Activated naive CD8-positive, alpha-beta T cell treated with anti-CD3 and anti-CD28 coated beads, Interleukin-2, amount 10 ng/mL, durations not matched to agents 7 days and 5 days (primary cell): ENCODE measurements around the gene ADSS1. TPM values are rescaled to one million over a fixed set of nuclear protein-coding genes. Genes with fewer than 3 reads are reported as not detected.
A peak's percentile ranks its signal among the peaks of the same experiment; 100 is the strongest.
"Not testable (repeated sequence)": the region's sequence is repeated elsewhere in the genome, so short reads cannot be mapped to it uniquely, and the experiment has no call there.

Experiments
- ATAC-seq: fragments of 150-1000 bp; cut with Tn5 transposase; one replicate; pipeline ENCODE4 v1.10.0; 2021; ENCODE audit warnings: low read depth, moderate library complexity
- POLR2A ChIA-PET: fragments of 350-600 bp; sonication (Branson Sonifier 250); formaldehyde crosslinking; loops from one replicate; lab custom pipeline; 2021; ENCODE audit warnings: antibody characterized with exemption; lab: Charles Lee
- DNase-seq: peaks from one replicate; pipeline ENCODE4 v3.0.0; 2021
- H3K27ac Mint-ChIP-seq: one replicate; pipeline ENCODE4 v1.8.0; 2022; ENCODE audit warnings: mild to moderate bottlenecking, mixed read lengths
- H3K27me3 Mint-ChIP-seq: one replicate; pipeline ENCODE4 v1.8.0; 2022; ENCODE audit warnings: mild to moderate bottlenecking, moderate library complexity, mixed read lengths
- H3K36me3 Mint-ChIP-seq: one replicate; pipeline ENCODE4 v1.8.0; 2021; ENCODE audit warnings: mild to moderate bottlenecking, mixed read lengths
- H3K4me1 Mint-ChIP-seq: one replicate; pipeline ENCODE4 v1.8.0; 2021; ENCODE audit warnings: mixed read lengths
- H3K4me3 Mint-ChIP-seq: one replicate; pipeline ENCODE4 v1.8.0; 2022; ENCODE audit warnings: mild to moderate bottlenecking, moderate library complexity, mixed read lengths
- H3K9me3 Mint-ChIP-seq: one replicate; pipeline ENCODE4 v1.8.0; 2021; ENCODE audit warnings: mixed read lengths
- total RNA-seq, 2 experiments: library from RNA; stranded (reverse); gene quantifications; one replicate each; pipeline ENCODE4 v1.2.3, GENCODE V29; 2021

The ADSS1 gene
- total RNA-seq, 2 experiments from 2014 or later = 2.4 to 2.8 TPM

- no peak for ATAC-seq
- no peak overlapping the region for H3K4me3 Mint-ChIP-seq
- POLR2A ChIA-PET = no interaction called here
- peaks cover 3% of the 10 kb centered on the region for H3K4me1 Mint-ChIP-seq
- no peaks in the 10 kb centered on the region for H3K9me3 Mint-ChIP-seq
- no peak for DNase-seq
- H3K27me3 Mint-ChIP-seq = no peaks in the 10 kb centered on the region
- no peak overlapping the region for H3K27ac Mint-ChIP-seq
- H3K36me3 Mint-ChIP-seq = peaks cover 4% of the 10 kb centered on the region
These were observed 5.2 kb upstream of the ADSS1 start for GRCh38 chr14:104718871-104719270.

- DNase-seq = no peak
- ATAC-seq = no peak
- Mint-ChIP-seq H3K4me3 (no peak overlapping the region), H3K9me3 (no peaks in the 10 kb centered on the region), H3K36me3 (peaks cover 4% of the 10 kb centered on the region), H3K27me3 (no peaks in the 10 kb centered on the region), H3K4me1 (peaks cover 3% of the 10 kb centered on the region), H3K27ac (no peak overlapping the region)
- POLR2A ChIA-PET = no interaction called here
These were observed 4.7 kb upstream of the ADSS1 start for GRCh38 chr14:104719343-104719742.

- Mint-ChIP-seq H3K27me3 (no peaks in the 10 kb centered on the region), H3K36me3 (peaks cover 4% of the 10 kb centered on the region), H3K4me1 (peaks cover 3% of the 10 kb centered on the region), H3K9me3 (no peaks in the 10 kb centered on the region), H3K27ac (no peak overlapping the region), H3K4me3 (no peak overlapping the region)
- DNase-seq = no peak
- POLR2A ChIA-PET = interaction anchor here (2.1 kb wide), 1 partner anchor 31 kb away, joined by 8 read pairs; the partner anchor contains the start of gene SIVA1
- no peak for ATAC-seq
These were observed 2.3 kb upstream of the ADSS1 start for GRCh38 chr14:104721505-104722431.

- Mint-ChIP-seq H3K9me3 (no peaks in the 10 kb centered on the region), H3K27ac (no peak overlapping the region), H3K36me3 (no peaks in the 10 kb centered on the region), H3K4me3 (no peak overlapping the region), H3K27me3 (no peaks in the 10 kb centered on the region), H3K4me1 (no peaks in the 10 kb centered on the region)
- POLR2A ChIA-PET = interaction anchor here (2.1 kb wide), 1 partner anchor 29 kb away, joined by 8 read pairs; the partner anchor contains the start of gene SIVA1
- ATAC-seq (no peak), DNase-seq (no peak)
These were observed 935 bp upstream of the ADSS1 start for GRCh38 chr14:104722938-104723650.

GRCh38 chr14:104724407-104724980 is 465 bp downstream of the ADSS1 start:
- Mint-ChIP-seq H3K9me3 (no peaks in the 10 kb centered on the region), H3K4me1 (no peaks in the 10 kb centered on the region), H3K27ac (no peak overlapping the region), H3K4me3 (peak overlapping the region; percentile 55), H3K36me3 (no peaks in the 10 kb centered on the region), H3K27me3 (no peaks in the 10 kb centered on the region)
- peak; percentile 47 for DNase-seq
- POLR2A ChIA-PET = no interaction called here
- no peak for ATAC-seq

- H3K27ac Mint-ChIP-seq = no peak overlapping the region
- H3K36me3 Mint-ChIP-seq = no peaks in the 10 kb centered on the region
- no peaks in the 10 kb centered on the region for H3K9me3 Mint-ChIP-seq
- no peak for DNase-seq
- ATAC-seq = no peak
- H3K4me1 Mint-ChIP-seq = no peaks in the 10 kb centered on the region
- no peaks in the 10 kb centered on the region for H3K27me3 Mint-ChIP-seq
- POLR2A ChIA-PET = interaction anchor here (1.5 kb wide), 1 partner anchor 28 kb away, joined by 3 read pairs; the partner anchor contains the start of gene SIVA1
- H3K4me3 Mint-ChIP-seq = peak overlapping the region; percentile 55
These were observed 1.1 kb downstream of the ADSS1 start for GRCh38 chr14:104724981-104725771.

GRCh38 chr14:104725772-104726548 is 1.9 kb downstream of the ADSS1 start:
- no peak overlapping the region for H3K27ac Mint-ChIP-seq
- no peaks in the 10 kb centered on the region for H3K27me3 Mint-ChIP-seq
- H3K36me3 Mint-ChIP-seq = no peaks in the 10 kb centered on the region
- POLR2A ChIA-PET = interaction anchor here (1.5 kb wide), 1 partner anchor 27 kb away, joined by 3 read pairs; the partner anchor contains the start of gene SIVA1
- H3K4me3 Mint-ChIP-seq = peak overlapping the region; percentile 22
- ATAC-seq (no peak), DNase-seq (no peak)
- no peaks in the 10 kb centered on the region for H3K4me1 Mint-ChIP-seq
- H3K9me3 Mint-ChIP-seq = no peaks in the 10 kb centered on the region

GRCh38 chr14:104726600-104727451 is 2.8 kb downstream of the ADSS1 start:
- Mint-ChIP-seq H3K36me3 (no peaks in the 10 kb centered on the region), H3K4me3 (no peak overlapping the region), H3K4me1 (no peaks in the 10 kb centered on the region), H3K27ac (no peak overlapping the region), H3K27me3 (no peaks in the 10 kb centered on the region), H3K9me3 (no peaks in the 10 kb centered on the region)
- POLR2A ChIA-PET = interaction anchor here (1.5 kb wide), 1 partner anchor 26 kb away, joined by 3 read pairs; the partner anchor contains the start of gene SIVA1
- ATAC-seq (no peak), DNase-seq (no peak)

GRCh38 chr14:104728631-104729030 is 4.6 kb downstream of the ADSS1 start:
- H3K27me3 Mint-ChIP-seq = no peaks in the 10 kb centered on the region
- H3K9me3 Mint-ChIP-seq = no peaks in the 10 kb centered on the region
- H3K4me1 Mint-ChIP-seq = no peaks in the 10 kb centered on the region
- no peak for ATAC-seq
- H3K27ac Mint-ChIP-seq = no peak overlapping the region
- POLR2A ChIA-PET = no interaction called here
- DNase-seq = no peak
- H3K4me3 Mint-ChIP-seq = no peak overlapping the region
- H3K36me3 Mint-ChIP-seq = no peaks in the 10 kb centered on the region

GRCh38 chr14:104729176-104729834 is 5.3 kb downstream of the ADSS1 start:
- ATAC-seq, H3K4me1 Mint-ChIP-seq, H3K27ac Mint-ChIP-seq, H3K36me3 Mint-ChIP-seq, POLR2A ChIA-PET, DNase-seq, H3K4me3 Mint-ChIP-seq, H3K9me3 Mint-ChIP-seq, H3K27me3 Mint-ChIP-seq: not testable (repeated sequence)

GRCh38 chr14:104729835-104730181 is 5.8 kb downstream of the ADSS1 start:
- Mint-ChIP-seq H3K4me3 (no peak overlapping the region), H3K4me1 (no peaks in the 10 kb centered on the region), H3K27ac (no peak overlapping the region), H3K36me3 (no peaks in the 10 kb centered on the region), H3K27me3 (no peaks in the 10 kb centered on the region), H3K9me3 (no peaks in the 10 kb centered on the region)
- POLR2A ChIA-PET = no interaction called here
- DNase-seq = no peak
- no peak for ATAC-seq
